Endothelial cell of umbilical vein (primary cell): Measurements from ENCODE around the gene DOCK4. TPM values are rescaled to one million over a fixed set of nuclear protein-coding genes. Genes with fewer than 3 reads are reported as not detected.

Experiments used
- BruUV-seq: library from RNA; stranded (reverse); fragments of 400-500 nt; replicated peaks from 2 replicates; lab custom pipeline; 2021; lab: Mats Ljungman, UMichigan
- CTCF ChIA-PET: fragments of 300-600, 350-600 bp; sonication (Branson Sonifier 250); formaldehyde crosslinking; loops from one replicate; lab custom pipeline; 2021; ENCODE audit warnings: antibody characterized with exemption, inconsistent platforms; lab: Charles Lee
- POLR2A ChIA-PET: fragments of 300-600, 350-600 bp; sonication (Branson Sonifier 250); formaldehyde crosslinking; loops from one replicate; lab custom pipeline; 2021; ENCODE audit warnings: antibody characterized with exemption, inconsistent platforms; lab: Charles Lee
- DNase-seq: peaks from one replicate; pipeline ENCODE4 v3.0.0-alpha.2; 2011; ENCODE audit warnings: low read depth, low spot score
- FAIRE-seq: peaks from 2 replicates; lab custom pipeline; 2011; peaks lifted over from hg19 to GRCh38; lab: Jason Lieb, UNC
- H2AFZ ChIP-seq: 2 replicates; pipeline ENCODE4 v1.6.0; 2012; ENCODE audit warnings: low read depth, low read length, control low read depth, inconsistent platforms
- H3K27ac ChIP-seq: 2 replicates; pipeline ENCODE4 v1.5.1; 2011; ENCODE audit warnings: low read depth, mild to moderate bottlenecking, control low read depth, low read length, moderate library complexity; ENCODE audit not compliant: insufficient read depth
- H3K27me3 ChIP-seq, 2 experiments: 2 replicates each; pipeline versions ENCODE4 v1.6.0 to v1.6.1; 2011; ENCODE audit warnings: low read length in 2 of 2, mixed read lengths in 1 of 2; ENCODE audit not compliant: control insufficient read depth in 2 of 2, insufficient read depth in 2 of 2
- H3K36me3 ChIP-seq, 2 experiments: 2 replicates in 1 of 2; 3 replicates in 1 of 2; pipeline ENCODE4 v1.5.1; 2011; ENCODE audit warnings: low read length in 2 of 2, mild to moderate bottlenecking in 1 of 2, moderate library complexity in 1 of 2; ENCODE audit not compliant: control insufficient read depth in 2 of 2, insufficient read depth in 2 of 2; ENCODE audit errors: extremely low read depth in 1 of 2
- H3K4me1 ChIP-seq: 3 replicates; pipeline ENCODE4 v1.5.1; 2011; ENCODE audit warnings: mild to moderate bottlenecking, low read length; ENCODE audit not compliant: control insufficient read depth, insufficient read depth; ENCODE audit errors: extremely low read depth
- H3K4me2 ChIP-seq: 2 replicates; pipeline ENCODE4 v1.6.1; 2011; ENCODE audit warnings: low read length, control low read depth, mixed read lengths; ENCODE audit not compliant: insufficient read depth
- H3K4me3 ChIP-seq, 3 experiments: fragments of 200-600 bp in 1 of 3; sonication (generic), shearing (Covaris generic) in 1 of 3; replicated peaks in 1 of 3; 2 replicates each; pipeline ENCODE4 v1.5.1; 2011 to 2016; ENCODE audit warnings: control low read depth in 3 of 3, low read length in 3 of 3, mild to moderate bottlenecking in 2 of 3, inconsistent platforms in 1 of 3, low read depth in 1 of 3, moderate library complexity in 1 of 3; ENCODE audit not compliant: insufficient read depth in 1 of 3
- H3K79me2 ChIP-seq: 2 replicates; pipeline ENCODE4 v1.6.0; 2012; ENCODE audit warnings: low read length, inconsistent platforms; ENCODE audit not compliant: control insufficient read depth, insufficient read depth
- H3K9ac ChIP-seq: replicated peaks from 2 replicates; pipeline ENCODE3; 2011; ENCODE audit warnings: low read length, control low read depth; ENCODE audit not compliant: insufficient read depth; ENCODE audit errors: extremely low read depth
- H3K9me1 ChIP-seq: replicated peaks from 3 replicates; pipeline ENCODE4 v1.6.0; 2011; ENCODE audit warnings: mild to moderate bottlenecking, low read length; ENCODE audit not compliant: control insufficient read depth, insufficient read depth; ENCODE audit errors: extremely low read depth
- H3K9me3 ChIP-seq: replicated peaks from 2 replicates; pipeline ENCODE4 v1.5.1; 2012; ENCODE audit warnings: low read length, inconsistent platforms; ENCODE audit not compliant: control insufficient read depth, insufficient read depth
- H4K20me1 ChIP-seq: replicated peaks from 2 replicates; pipeline ENCODE3; 2011; ENCODE audit warnings: mild to moderate bottlenecking, low read length; ENCODE audit not compliant: control insufficient read depth, insufficient read depth; ENCODE audit errors: extremely low read depth
- CTCF ChIP-seq, 2 donors: IDR thresholded peaks; 1 replicate in 1 of 2; 2 replicates in 1 of 2; pipeline ENCODE4 v1.5.1; 2011; ENCODE audit warnings: low read length in 2 of 2, mild to moderate bottlenecking in 2 of 2, moderate library complexity in 2 of 2, control low read depth in 1 of 2, inconsistent platforms in 1 of 2, low read depth in 1 of 2; ENCODE audit not compliant: insufficient read depth in 1 of 2; ENCODE audit errors: extremely low read depth in 1 of 2
- EZH2 ChIP-seq: IDR thresholded peaks from 2 replicates; pipeline ENCODE4 v1.6.1; 2012; ENCODE audit warnings: borderline replicate concordance, low read depth, mild to moderate bottlenecking, moderate library complexity, low read length, inconsistent platforms; ENCODE audit not compliant: severe bottlenecking
- FOS ChIP-seq: IDR thresholded peaks from 2 replicates; pipeline ENCODE4 v1.6.1; 2011; ENCODE audit warnings: mild to moderate bottlenecking, low read length, moderate library complexity, borderline replicate concordance; ENCODE audit not compliant: insufficient read depth
- GATA2 ChIP-seq: IDR thresholded peaks from 2 replicates; pipeline ENCODE4 v1.7.0; 2011; ENCODE audit warnings: low read depth, mild to moderate bottlenecking, moderate library complexity, mixed read lengths, low read length; ENCODE audit not compliant: insufficient read length, insufficient read depth
- JUN ChIP-seq: IDR thresholded peaks from 2 replicates; pipeline ENCODE4 v1.6.1; 2011; ENCODE audit warnings: borderline replicate concordance, low read depth; ENCODE audit not compliant: insufficient read length, insufficient read depth
- MAX ChIP-seq: IDR thresholded peaks from 2 replicates; pipeline ENCODE4 v1.6.1; 2011; ENCODE audit not compliant: insufficient read depth, insufficient read length
- MYC ChIP-seq: IDR thresholded peaks from one replicate; pipeline ENCODE4 v1.6.1; 2011; ENCODE audit warnings: mild to moderate bottlenecking, low read depth, low read length
- POLR2A ChIP-seq: IDR thresholded peaks from 2 replicates; pipeline ENCODE4 v1.6.1; 2012; ENCODE audit warnings: low read depth, mild to moderate bottlenecking, control low read depth, low read length
- POLR2AphosphoS5 ChIP-seq: IDR thresholded peaks from 2 replicates; pipeline ENCODE4 v1.6.1; 2012; ENCODE audit warnings: low read depth, mild to moderate bottlenecking, control low read depth, low read length, moderate library complexity; ENCODE audit not compliant: insufficient read depth
- dilution Hi-C: fragments of 300-500 bp; cut with MboI; formaldehyde crosslinking; loops from one replicate; pipeline ENCODE4 v1.15.0; 2019; ENCODE audit warnings: low sequenced_read_pairs; ENCODE audit not compliant: extremely low pct_ligation_motif_present
- intact Hi-C: fragments of 100-400 bp; cut with micrococcal nuclease; formaldehyde crosslinking; loops from one replicate; pipeline ENCODE4 v1.10.0; 2022
- polyA plus RNA-seq, 4 experiments: library from polyadenylated mRNA; depleted of rRNA in 3 of 4; stranded (reverse) in 3 of 4; unstranded in 1 of 4; fragments of >200 nt; gene quantifications; 2 replicates each; pipeline versions ENCODE4 v1.2.1 to v1.2.3, GENCODE V29; 2011 to 2012; ENCODE audit warnings: missing spikeins in 1 of 4
- total RNA-seq: library from RNA; stranded (reverse); gene quantifications from 2 replicates; pipeline ENCODE4 v1.2.3, GENCODE V29; 2021

Gene DOCK4
- total and polyA plus RNA-seq, 2 donors (not counting 3 experiments of a cell fraction or from before 2014, with no cell fraction given): 47.4 to 164 TPM

GRCh38 chr7:112083776-112084355, 122.3 kb downstream of the DOCK4 start:
- no peaks in the 10 kb centered on the region for H3K9me1 ChIP-seq
- no peak for TF ChIP-seq JUN
- no peak for TF ChIP-seq POLR2A
- TF ChIP-seq CTCF (IDR thresholded peaks at IDR 0.05; ENCODE audit: extremely low read depth in 1 of 2, insufficient read depth in 1 of 2, low read depth in 1 of 2, low read length in 2 of 2): no peak
- no peak for TF ChIP-seq POLR2AphosphoS5
- TF ChIP-seq GATA2: no peak
- TF ChIP-seq EZH2: no peak
- no peak for TF ChIP-seq FOS
- TF ChIP-seq MAX: no peak
- no peak for TF ChIP-seq MYC
- H3K27me3 ChIP-seq: no peaks in the 10 kb centered on the region
- intact Hi-C loops (loop anchor here (5.0 kb wide), 1 partner anchor 328 kb away; no protein-coding TSS in a partner anchor), dilution Hi-C loops (no loop called here)
- H4K20me1 ChIP-seq: no peaks in the 10 kb centered on the region
- no peak overlapping the region for H3K4me3 ChIP-seq
- H2AFZ ChIP-seq: no peak overlapping the region
- no peak for FAIRE-seq
- no peak overlapping the region for H3K9ac ChIP-seq
- H3K9me3 ChIP-seq: no peaks in the 10 kb centered on the region
- H3K36me3 ChIP-seq: no peaks in the 10 kb centered on the region
- BruUV-seq: no TSS peak
- CTCF ChIA-PET: interaction anchor here (0.9 kb wide), 1 partner anchor 92 kb away, joined by 3 read pairs; no protein-coding TSS in a partner anchor
- no peak overlapping the region for H3K4me2 ChIP-seq
- no peak for DNase-seq
- peaks cover 87% of the 10 kb centered on the region for H3K79me2 ChIP-seq
- peak overlapping the region; percentile 40 for H3K27ac ChIP-seq
- H3K4me1 ChIP-seq: peaks cover 54% of the 10 kb centered on the region
- POLR2A ChIA-PET: no interaction called here
